PFSK-1 (cell line): ENCODE data around the gene SMC4.
A peak's percentile ranks its signal among the peaks of the same experiment; 100 is the strongest.

Experiments used
- FOXP2 ChIP-seq: optimal IDR thresholded peaks from 2 replicates; pipeline ENCODE3; 2011; ENCODE audit warnings: borderline replicate concordance, control low read depth, inconsistent platforms; ENCODE audit not compliant: insufficient read depth; ENCODE audit errors: extremely low read length, extremely low read depth
- POLR2AphosphoS5 ChIP-seq: IDR thresholded peaks from 2 replicates; pipeline ENCODE4 v1.6.1; 2012; ENCODE audit warnings: low read depth, mild to moderate bottlenecking, control low read depth, low read length, moderate library complexity
- SIN3A ChIP-seq: IDR thresholded peaks from 2 replicates; pipeline ENCODE4 v1.6.1; 2012; ENCODE audit warnings: mild to moderate bottlenecking, low read length, moderate library complexity, borderline replicate concordance; ENCODE audit not compliant: insufficient read depth
- TAF1 ChIP-seq: IDR thresholded peaks from 2 replicates; pipeline ENCODE4 v1.6.1; 2012; ENCODE audit warnings: low read length, control low read depth, borderline replicate concordance; ENCODE audit not compliant: insufficient read depth
- TF ChIP-seq, protein P1 (sequence below), 2 experiments: IDR thresholded peaks; 2 replicates each; pipeline versions ENCODE4 v1.6.1 to v1.8.0; 2011 to 2012; ENCODE audit warnings: low read depth in 2 of 2, low read length in 2 of 2, control low read depth in 1 of 2, inconsistent platforms in 1 of 2, mild to moderate bottlenecking in 1 of 2, moderate library complexity in 1 of 2; ENCODE audit not compliant: insufficient read depth in 1 of 2

The SMC4 gene

GRCh38 chr3:160448845-160449635, 49.6 kb downstream of the SMC4 start:
- TF ChIP-seq POLR2AphosphoS5 (no peak), SIN3A (no peak), TAF1 (no peak), FOXP2 (no peak)
- TF ChIP-seq, protein P1, sequence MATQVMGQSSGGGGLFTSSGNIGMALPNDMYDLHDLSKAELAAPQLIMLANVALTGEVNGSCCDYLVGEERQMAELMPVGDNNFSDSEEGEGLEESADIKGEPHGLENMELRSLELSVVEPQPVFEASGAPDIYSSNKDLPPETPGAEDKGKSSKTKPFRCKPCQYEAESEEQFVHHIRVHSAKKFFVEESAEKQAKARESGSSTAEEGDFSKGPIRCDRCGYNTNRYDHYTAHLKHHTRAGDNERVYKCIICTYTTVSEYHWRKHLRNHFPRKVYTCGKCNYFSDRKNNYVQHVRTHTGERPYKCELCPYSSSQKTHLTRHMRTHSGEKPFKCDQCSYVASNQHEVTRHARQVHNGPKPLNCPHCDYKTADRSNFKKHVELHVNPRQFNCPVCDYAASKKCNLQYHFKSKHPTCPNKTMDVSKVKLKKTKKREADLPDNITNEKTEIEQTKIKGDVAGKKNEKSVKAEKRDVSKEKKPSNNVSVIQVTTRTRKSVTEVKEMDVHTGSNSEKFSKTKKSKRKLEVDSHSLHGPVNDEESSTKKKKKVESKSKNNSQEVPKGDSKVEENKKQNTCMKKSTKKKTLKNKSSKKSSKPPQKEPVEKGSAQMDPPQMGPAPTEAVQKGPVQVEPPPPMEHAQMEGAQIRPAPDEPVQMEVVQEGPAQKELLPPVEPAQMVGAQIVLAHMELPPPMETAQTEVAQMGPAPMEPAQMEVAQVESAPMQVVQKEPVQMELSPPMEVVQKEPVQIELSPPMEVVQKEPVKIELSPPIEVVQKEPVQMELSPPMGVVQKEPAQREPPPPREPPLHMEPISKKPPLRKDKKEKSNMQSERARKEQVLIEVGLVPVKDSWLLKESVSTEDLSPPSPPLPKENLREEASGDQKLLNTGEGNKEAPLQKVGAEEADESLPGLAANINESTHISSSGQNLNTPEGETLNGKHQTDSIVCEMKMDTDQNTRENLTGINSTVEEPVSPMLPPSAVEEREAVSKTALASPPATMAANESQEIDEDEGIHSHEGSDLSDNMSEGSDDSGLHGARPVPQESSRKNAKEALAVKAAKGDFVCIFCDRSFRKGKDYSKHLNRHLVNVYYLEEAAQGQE (IDR thresholded peaks at IDR 0.05; ENCODE audit: insufficient read depth in 1 of 2, low read depth in 2 of 2, low read length in 2 of 2): no peak

DNA sequence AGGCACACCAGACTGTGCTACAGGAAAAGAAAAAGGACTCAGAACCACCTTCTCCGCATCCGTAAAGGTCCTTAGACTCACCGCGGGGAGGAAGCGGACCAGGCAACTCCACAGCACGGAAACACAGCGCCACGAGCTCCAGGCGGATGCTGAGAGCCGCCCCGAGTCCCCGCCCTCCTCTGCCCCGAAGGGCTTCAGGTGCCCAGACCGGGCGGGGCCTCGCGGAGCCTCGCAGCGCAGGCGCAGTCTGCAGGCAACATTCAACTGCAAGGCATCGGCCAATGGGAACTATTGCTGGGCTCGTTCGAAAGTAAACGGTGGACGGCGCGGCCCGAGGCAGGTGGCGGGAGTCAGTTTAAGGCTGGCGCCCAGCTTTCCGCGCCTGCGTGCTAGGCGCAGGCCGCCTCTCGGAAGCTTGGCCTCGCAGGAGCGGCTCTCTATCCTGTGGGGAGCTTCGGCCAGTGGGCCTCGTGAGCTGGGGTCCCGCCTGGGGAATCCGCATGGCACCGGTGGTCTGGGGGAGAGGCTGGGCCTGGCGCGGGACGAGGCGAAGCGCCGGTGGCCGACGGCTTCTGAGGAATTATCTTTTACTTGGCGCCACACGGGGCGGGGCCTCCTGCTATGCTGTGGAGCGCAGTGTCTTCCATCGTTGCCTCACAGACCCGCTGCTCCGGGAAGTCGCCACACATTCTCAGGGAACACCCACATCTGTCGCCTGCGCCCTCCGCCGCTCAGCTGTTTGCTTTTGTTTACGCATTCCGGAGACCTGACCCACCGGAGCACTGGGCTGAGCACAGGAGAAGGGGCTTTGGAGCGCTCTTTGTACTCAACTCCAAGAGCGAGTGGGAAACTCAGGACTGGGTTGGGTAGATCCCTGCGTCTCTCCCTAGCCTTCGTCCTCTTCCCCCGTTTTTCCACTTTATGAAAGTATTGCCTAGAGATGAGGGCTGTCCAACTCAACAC, 50.5 kb downstream of the SMC4 start, which contains the start of gene TRIM59:
Gene TRIM59, minus strand, starts transcription at position 151 of the 963 bp plus-strand sequence. CDS start 10,603 bp downstream, outside the sequence.
- TF ChIP-seq, protein P1 (IDR thresholded peaks at IDR 0.05; ENCODE audit: insufficient read depth in 1 of 2, low read depth in 2 of 2, low read length in 2 of 2): 0 out of 4 replicates have a peak, but pooled peaks of 1 of the 2 experiments have one; percentile 31
- peak; percentile 38 for TF ChIP-seq FOXP2
- peak; percentile 78 for TF ChIP-seq POLR2AphosphoS5
- TF ChIP-seq SIN3A: no peak
- TF ChIP-seq TAF1: peak; percentile 54; the same call in 1 of the 2 replicates

DNA sequence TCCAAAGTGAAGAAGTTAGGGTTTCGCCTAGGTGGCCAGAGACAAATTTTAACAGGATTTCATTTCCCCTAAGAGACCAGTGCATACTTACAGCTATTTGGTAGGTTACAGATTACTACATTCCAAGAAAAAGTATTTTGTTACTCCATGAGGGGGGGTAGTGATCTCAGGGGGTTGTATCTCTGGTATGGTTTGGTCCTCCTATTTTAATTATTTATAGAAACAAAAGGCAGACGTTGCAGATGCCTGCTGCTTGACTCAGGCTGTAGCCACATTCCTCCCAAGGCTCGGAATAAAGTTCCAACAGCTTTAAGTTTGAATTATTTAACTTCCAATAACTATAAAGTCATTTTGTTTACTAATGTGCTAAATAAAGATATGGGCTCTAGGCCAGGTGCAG, 51.4 kb downstream of the SMC4 start:
- TF ChIP-seq POLR2AphosphoS5 (no peak), TAF1 (no peak), SIN3A (no peak), FOXP2 (no peak)
- TF ChIP-seq, protein P1 (IDR thresholded peaks at IDR 0.05; ENCODE audit: insufficient read depth in 1 of 2, low read depth in 2 of 2, low read length in 2 of 2): no peak

DNA sequence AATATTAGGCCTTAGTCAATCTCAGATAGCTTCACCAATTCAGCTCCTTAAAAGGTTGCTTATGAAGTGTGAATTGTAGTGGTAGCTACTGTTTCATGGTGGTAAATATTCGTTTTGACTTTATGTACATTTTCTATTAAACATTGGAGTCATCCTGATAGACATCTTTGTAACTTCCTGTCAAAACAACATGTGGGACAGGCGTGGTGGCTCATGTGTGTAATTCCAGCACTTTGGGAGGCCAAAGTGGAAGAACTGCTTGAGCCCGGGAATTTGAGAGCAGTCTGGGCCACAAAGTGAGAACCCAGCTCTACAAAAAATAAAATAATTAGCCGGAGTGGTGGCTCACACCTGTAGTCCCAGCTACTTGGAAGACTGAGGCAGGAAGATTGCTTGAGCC, 52.2 kb downstream of the SMC4 start:
- no peak for TF ChIP-seq POLR2AphosphoS5
- TF ChIP-seq FOXP2: no peak

DNA sequence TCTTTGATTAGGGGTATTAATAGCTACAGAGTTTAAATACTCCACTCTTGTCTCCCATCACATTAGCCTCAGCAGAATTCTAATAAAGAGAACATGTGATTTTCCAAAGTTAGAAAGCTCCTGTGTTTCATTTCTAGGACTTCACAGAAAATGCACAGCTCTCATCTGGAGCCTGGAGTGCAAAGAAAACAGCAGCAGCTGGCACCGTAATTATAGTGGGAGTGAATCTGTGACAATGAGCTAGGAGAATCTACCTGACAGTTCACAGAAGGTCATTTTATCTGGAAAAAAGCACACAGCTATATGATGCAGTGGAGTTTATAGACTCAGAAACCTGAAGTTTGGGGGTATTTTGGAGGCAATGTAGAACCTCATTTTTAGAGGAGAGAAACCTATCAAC, 55.5 kb downstream of the SMC4 start:
- TF ChIP-seq, protein P1 (IDR thresholded peaks at IDR 0.05; ENCODE audit: insufficient read depth in 1 of 2, low read depth in 2 of 2, low read length in 2 of 2): no peak
- TF ChIP-seq FOXP2 (no peak), TAF1 (no peak), POLR2AphosphoS5 (no peak), SIN3A (no peak)
